Inflammatory macrophage treated with lipopolysaccharide for 1 hour (primary cell): ENCODE measurements around the gene SMAD1.
"Not testable (repeated sequence)": the region's sequence is repeated elsewhere in the genome, so short reads cannot be mapped to it uniquely, and the experiment has no call there.

Experiments
- DNase-seq, 2 donors: peaks; one replicate each; pipeline ENCODE4 v3.0.0-alpha.2; 2020 to 2022

Gene SMAD1

GRCh38 chr4:145530662-145531061 lies 49.0 kb downstream of the SMAD1 start:
- DNase-seq, result no peak

DNA sequence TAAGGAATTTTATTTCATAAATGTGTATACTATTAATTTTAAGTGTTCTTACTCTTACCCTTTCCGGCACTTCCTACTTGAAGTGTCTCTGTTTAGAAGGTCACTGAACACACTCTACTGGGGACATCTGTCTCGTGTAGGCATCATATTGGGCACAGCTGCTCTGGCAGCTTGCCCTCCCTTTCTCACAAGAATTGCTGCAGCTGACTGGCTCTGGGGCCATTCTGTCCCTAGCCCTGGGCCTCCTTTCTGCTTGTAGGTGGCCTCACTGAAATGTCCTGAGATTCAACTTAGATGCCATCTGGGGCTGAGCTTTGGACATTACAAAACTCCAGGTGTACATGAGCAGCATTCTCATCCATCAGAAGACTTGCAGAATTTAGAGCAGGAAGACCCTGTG lies 49.6 kb downstream of the SMAD1 start:
- no peak for DNase-seq

- no peak for DNase-seq
Observed at GRCh38 chr4:145531859-145532258, 50.2 kb downstream of the SMAD1 start.

GRCh38 chr4:145533001-145533400 lies 51.3 kb downstream of the SMAD1 start:
- no peak for DNase-seq

DNA sequence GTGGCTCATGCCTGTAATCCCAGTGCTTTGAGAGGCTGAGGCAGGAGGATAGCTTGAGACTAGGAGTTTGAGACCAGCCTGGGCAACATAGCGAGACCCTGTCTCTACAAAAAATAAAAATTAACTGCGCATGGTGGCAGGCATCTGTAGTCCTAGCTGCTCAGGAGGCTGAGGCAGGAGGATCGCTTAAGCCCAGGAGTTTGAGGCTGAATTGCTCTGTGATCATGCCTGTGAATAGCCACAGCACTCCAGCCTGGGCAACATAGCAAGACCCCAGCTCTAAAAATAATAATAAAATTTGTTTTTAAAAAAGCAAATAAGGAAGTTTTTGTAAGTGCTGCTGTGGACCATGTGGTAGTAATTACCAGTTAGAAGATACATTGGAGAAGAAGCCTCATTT lies 51.8 kb downstream of the SMAD1 start:
- DNase-seq, result not testable (repeated sequence)

GRCh38 chr4:145533961-145534360 lies 52.3 kb downstream of the SMAD1 start:
- no peak for DNase-seq

DNA sequence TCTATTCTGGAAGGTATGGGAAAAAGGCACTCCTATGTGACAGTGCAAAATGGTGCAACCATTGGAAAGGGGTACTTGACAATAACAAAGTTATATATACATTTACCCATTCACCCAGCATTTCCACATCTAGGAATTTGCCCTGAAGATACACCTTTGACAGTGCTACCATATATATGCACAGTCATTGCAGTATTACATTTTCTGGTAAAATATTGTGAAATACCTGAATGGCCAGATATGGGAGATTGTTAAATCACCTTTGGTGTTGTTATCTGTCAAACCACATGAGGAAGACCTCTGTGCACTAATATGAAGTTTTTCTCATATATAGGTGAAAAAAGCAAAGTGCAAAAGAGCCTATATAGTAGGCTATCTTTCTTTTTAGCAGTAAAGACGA lies 53.5 kb downstream of the SMAD1 start:
- no peak for DNase-seq

DNA sequence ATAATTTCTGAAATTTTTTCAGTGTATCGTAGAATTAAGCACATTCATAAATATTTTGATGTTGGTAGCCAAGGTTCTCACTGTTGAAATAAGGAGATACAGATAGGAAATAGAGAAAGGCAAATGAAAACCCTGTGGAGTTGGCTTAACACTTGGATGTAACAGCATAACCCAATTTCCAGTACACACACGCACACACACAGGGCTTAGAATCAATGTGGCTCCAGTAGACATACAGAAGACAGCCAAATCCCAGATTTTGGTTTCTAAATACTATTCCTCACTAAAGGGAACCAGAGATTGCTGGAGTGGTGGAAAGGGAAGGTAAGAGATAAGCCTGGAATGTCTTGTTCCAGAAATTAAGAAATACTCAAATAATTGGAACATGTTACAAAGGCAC lies 54.4 kb downstream of the SMAD1 start:
- DNase-seq, result no peak

GRCh38 chr4:145538596-145538995 lies 56.9 kb downstream of the SMAD1 start:
- DNase-seq, result no peak

GRCh38 chr4:145539671-145540070 lies 58.0 kb downstream of the SMAD1 start:
- DNase-seq, result peak; percentile 10 to 17

DNA sequence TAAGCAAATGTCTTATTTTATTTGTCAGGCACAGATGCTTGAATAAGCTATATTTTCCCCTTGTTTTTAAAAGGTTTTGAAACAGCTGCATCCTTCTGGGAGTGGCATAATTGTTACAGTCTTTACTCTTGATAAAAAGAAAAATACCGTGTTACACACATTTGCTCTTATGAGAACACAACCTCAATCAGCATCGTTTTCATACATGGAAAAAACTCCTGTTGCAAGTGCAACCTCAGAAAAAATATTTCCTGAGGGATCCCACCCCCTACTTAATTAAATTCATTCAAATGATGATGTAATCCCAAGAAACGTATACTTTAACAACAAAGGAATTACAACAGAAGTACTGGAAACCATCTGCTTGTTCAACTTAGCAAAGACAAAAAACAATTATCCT lies 58.6 kb downstream of the SMAD1 start:
- no peak for DNase-seq

- DNase-seq, result no peak
Observed at GRCh38 chr4:145541346-145541745, 59.7 kb downstream of the SMAD1 start.

- DNase-seq, result no peak
Observed at GRCh38 chr4:145545031-145545430, 63.4 kb downstream of the SMAD1 start.

DNA sequence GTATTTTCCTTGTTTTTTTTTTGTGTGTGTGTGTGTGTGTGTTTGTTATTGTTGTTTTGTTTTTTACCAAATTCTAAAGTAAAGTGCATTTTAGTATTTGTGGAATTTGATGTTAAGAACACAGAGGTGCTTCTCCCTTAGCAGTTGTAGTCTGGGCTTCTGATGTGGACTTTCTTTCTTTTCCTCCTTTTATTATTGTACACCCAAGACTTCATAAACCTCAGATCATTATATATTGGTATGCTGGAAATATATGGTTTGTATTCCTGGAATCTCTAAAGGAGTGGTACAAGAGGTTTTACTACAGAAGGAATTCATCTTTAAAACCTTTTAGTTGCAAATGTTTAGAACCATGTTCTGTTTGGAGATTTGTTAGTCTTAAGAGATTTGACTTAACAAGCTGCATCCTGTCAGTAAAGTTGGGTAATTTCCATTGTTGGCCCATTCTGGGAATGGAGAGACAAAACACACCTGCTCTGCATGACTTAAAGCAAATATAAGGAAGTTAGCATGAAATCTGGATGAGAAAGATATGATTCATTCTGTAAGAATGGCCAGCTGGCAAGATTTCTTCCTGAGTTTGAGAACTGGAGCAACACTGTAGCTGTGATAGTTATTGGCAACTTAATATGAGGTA lies 64.0 kb downstream of the SMAD1 start:
- peak; percentile 13 to 44 for DNase-seq

GRCh38 chr4:145546175-145546915 lies 64.7 kb downstream of the SMAD1 start:
- peak; percentile 12 to 48 for DNase-seq

DNA sequence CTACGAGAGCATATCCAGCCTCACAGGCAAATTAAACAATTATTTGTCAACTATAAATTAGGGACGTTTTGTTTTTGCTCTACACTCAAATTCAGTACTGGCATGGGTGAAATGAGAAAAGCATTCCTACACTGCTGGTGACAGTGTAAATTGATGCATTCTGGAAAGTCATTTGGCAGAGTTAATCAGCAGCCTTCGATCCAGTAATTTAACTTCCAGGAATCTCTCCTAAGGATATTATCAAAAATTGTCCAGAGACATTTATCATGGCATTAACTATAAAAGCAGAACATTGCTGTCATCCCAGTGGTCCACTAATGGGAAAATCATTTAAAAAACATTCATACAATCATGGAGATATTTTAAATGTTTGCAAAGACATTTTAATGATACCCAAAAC lies 70.0 kb downstream of the SMAD1 start:
- DNase-seq, result no peak

DNA sequence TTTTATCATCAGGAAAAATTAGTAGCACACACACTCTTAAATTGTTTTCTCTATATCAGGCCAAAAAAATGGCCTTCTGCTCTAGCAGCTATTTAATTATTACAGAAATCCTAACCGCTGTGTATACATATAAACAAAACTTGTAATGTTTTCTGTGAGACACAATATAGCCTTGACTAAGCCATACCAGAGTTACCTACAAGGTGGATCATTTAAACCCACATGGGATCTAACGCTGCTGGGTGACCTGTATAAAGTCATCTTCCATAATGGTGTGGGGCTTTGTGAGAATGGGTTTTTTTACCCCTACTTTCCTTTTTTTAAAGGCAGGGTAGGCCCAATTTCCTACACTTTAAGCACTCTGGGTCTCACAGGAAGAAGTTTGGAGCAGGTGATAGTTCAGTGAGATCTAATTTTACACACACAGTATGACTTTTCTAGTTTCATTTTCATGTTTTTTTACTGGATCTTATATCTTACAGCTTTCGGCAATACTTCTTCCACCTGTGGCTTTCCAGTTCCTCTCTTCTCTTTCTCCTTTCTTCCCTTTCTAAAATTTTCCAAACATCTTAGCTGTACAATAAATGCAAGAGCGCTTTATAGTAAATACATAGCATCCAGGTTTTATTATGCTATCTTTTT lies 70.6 kb downstream of the SMAD1 start:
- DNase-seq, result no peak

GRCh38 chr4:145553375-145553774 lies 71.7 kb downstream of the SMAD1 start:
- DNase-seq, result no peak

GRCh38 chr4:145554691-145555090 lies 73.0 kb downstream of the SMAD1 start:
- DNase-seq, result no peak

GRCh38 chr4:145557720-145558119 lies 76.1 kb downstream of the SMAD1 start:
- peak; percentile 39 to 85 for DNase-seq

DNA sequence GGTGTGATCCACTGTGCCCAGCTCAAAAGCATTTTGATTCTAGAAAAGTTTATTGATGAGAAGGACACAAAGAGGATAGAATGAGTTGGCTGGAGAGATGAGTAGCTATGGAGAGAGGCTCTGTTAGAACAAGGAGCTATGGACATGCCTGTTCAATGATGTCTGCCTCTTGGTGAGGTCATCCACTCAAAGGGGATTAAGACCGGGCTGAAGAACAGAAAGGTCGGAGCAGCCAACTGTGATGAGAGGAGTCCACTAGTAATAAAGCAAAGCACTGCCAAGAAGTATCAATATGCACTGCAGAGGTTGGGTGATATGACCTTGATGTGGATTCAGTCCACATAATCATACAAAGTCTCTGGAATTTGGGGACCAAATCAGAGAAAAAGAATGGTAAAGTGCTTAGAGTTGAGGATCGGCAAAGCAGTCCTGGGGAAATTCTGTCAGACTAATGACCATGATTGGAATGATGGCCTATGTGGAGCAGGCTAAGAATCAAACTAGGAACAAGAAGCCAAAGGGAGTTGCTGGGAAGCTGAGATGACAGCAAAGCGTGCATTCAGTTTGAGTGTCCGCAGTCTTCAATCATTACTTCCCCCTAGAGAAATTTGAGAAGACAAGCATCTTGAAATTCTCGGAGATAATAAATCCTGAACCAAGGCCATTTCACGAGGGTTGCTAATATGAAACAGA lies 81.8 kb downstream of the SMAD1 start:
- DNase-seq, result no peak

DNA sequence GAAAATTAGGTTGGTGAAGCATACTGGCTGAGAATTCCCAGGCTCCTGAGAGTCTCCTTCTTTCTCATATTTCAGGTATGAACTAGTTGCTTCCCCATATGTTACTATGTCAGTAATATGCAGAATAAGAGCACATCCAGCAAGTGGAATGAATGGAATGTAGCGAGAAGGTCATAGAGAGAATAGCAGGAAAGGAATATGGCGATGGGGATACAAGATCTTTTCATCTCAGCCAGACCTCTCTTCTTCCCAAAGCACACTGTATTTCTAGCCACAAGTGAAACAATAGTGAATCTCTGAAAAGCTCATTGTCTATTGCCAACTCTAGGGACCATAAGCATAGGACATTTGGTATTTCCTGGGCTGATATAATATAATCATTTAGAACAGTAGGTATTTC lies 82.9 kb downstream of the SMAD1 start:
- DNase-seq, result no peak

GRCh38 chr4:145565328-145565727 lies 83.7 kb downstream of the SMAD1 start:
- no peak for DNase-seq
